ENCODE measurements around the gene YPEL5. TPM values are rescaled to one million over a fixed set of nuclear protein-coding genes. Genes with fewer than 3 reads are reported as not detected.
A peak's percentile ranks its signal among the peaks of the same experiment; 100 is the strongest.

The YPEL5 gene
- total RNA-seq, 1 experiment from 2014 or later: 54.6 TPM

DNA sequence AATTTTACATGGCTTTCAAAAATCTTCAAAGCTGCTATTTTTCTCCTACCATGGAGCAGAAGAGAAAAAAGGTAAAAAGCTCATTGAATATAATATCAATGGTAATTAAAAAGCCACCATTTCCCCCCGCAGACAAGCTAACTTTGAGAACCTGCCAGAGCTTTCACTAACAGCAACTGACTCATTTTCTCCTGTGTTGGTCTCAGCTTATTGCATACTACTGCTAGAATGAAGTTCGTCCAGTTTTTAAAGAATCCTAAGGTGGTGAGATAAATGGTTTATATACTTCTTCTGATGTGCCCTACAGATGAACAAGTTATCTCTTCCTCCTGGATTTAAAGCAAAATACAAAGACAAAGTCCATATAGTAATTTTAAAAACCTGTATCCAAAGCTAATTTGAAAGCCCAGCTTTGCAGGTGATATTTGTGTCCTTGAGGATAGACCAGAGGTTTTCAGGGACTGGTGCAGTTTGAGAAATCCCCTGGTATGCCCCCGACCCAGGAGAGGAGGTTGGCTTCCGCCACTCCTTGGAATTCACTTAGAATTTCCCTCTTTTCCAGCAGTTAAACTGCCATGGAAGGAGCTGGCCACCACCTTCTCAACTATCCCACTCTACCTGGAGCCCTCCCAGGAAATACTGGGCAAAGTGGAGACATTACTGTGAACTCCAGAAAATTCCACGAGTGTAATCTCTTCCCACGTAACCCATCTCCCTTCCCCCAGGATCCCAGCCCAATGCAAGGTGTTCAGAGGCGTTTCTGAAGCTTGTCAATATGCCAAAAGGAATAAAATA, 17.5 kb downstream of the YPEL5 start:
- Histone ChIP-seq H3K9ac (ENCODE audit: low read length) (no peak overlapping the region), H3K4me1 (ENCODE audit: low read length) (peaks cover 24% of the 10 kb centered on the region), H3K4me2 (ENCODE audit: low read depth, low read length, poor library complexity, severe bottlenecking) (no peak overlapping the region), H3K9me2 (replicated peaks; ENCODE audit: insufficient read depth, low read length) (no peaks in the 10 kb centered on the region), H3K4me3 (ENCODE audit: low read length) (no peak overlapping the region), H3K27me3 (ENCODE audit: low read length) (no peaks in the 10 kb centered on the region), H2AFZ (ENCODE audit: low read length) (no peak overlapping the region), H4K20me1 (ENCODE audit: insufficient read depth, low read depth, low read length) (no peaks in the 10 kb centered on the region), H3K27ac (ENCODE audit: low read length) (no peak overlapping the region), H3K9me3 (ENCODE audit: low read length) (no peaks in the 10 kb centered on the region), H3K79me2 (ENCODE audit: low read length) (no peaks in the 10 kb centered on the region), H3K36me3 (ENCODE audit: insufficient read depth, low read length) (no peaks in the 10 kb centered on the region)
- no peak for DNase-seq

DNA sequence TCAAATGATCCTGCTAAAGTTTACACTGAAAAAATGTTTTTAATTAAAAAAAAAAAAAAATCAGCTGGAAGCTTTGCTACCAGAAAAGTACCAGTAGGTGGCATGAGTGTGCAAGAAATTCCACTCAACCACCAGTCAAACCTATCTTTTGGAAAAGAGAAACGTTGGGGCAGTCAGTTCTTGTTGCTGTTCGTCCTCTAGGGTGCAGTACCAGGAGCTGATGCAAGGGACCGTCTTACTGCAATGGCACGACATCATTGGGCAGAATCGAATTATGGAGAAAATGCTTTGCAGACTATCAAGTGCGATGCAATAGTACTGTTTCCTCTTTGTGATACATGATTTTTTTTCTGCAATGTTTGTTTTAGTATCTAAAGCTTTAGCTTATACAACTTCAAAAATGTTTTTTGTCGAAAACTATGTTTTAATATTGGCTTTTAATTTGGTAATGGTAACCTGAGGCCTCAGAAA, 18.3 kb downstream of the YPEL5 start:
- H3K4me1 ChIP-seq (ENCODE audit: low read length): peaks cover 17% of the 10 kb centered on the region
- no peak overlapping the region for H2AFZ ChIP-seq (ENCODE audit: low read length)
- no peaks in the 10 kb centered on the region for H3K9me2 ChIP-seq (replicated peaks; ENCODE audit: insufficient read depth, low read length)
- H3K4me2 ChIP-seq (ENCODE audit: low read depth, low read length, poor library complexity, severe bottlenecking): no peak overlapping the region
- DNase-seq: peak; percentile 94
- H3K4me3 ChIP-seq (ENCODE audit: low read length): no peak overlapping the region
- no peaks in the 10 kb centered on the region for H3K36me3 ChIP-seq (ENCODE audit: insufficient read depth, low read length)
- no peaks in the 10 kb centered on the region for H3K27me3 ChIP-seq (ENCODE audit: low read length)
- H3K9ac ChIP-seq (ENCODE audit: low read length): no peak overlapping the region
- H3K79me2 ChIP-seq (ENCODE audit: low read length): no peaks in the 10 kb centered on the region
- no peaks in the 10 kb centered on the region for H3K9me3 ChIP-seq (ENCODE audit: low read length)
- H4K20me1 ChIP-seq (ENCODE audit: insufficient read depth, low read depth, low read length): no peaks in the 10 kb centered on the region
- H3K27ac ChIP-seq (ENCODE audit: low read length): no peak overlapping the region

DNA sequence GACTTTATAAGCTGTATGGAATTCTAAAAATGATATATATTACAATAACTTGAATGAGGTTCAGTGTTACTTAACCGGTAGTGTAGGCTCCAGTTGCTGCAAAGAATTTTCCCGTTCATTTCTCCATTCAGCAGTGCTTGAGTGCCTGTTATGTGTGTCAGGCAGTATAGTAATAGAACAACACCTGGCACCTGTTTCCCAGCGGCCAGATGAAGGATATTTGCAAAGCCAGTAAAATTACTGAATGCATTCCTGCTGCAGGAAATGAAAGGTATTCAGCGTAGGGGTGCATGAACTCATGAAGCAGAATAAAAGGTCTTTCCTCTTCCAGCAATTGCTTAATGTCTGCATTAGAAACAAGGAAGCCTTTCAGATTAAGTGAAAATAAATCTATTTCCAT, 18.8 kb downstream of the YPEL5 start:
- Histone ChIP-seq H3K9me3 (ENCODE audit: low read length) (no peaks in the 10 kb centered on the region), H3K27ac (ENCODE audit: low read length) (no peak overlapping the region), H3K36me3 (ENCODE audit: insufficient read depth, low read length) (no peaks in the 10 kb centered on the region), H3K4me1 (ENCODE audit: low read length) (peaks cover 12% of the 10 kb centered on the region), H4K20me1 (ENCODE audit: insufficient read depth, low read depth, low read length) (no peaks in the 10 kb centered on the region), H2AFZ (ENCODE audit: low read length) (no peak overlapping the region), H3K4me2 (ENCODE audit: low read depth, low read length, poor library complexity, severe bottlenecking) (no peak overlapping the region), H3K79me2 (ENCODE audit: low read length) (no peaks in the 10 kb centered on the region), H3K4me3 (ENCODE audit: low read length) (no peak overlapping the region), H3K9me2 (replicated peaks; ENCODE audit: insufficient read depth, low read length) (no peaks in the 10 kb centered on the region), H3K9ac (ENCODE audit: low read length) (no peak overlapping the region), H3K27me3 (ENCODE audit: low read length) (no peaks in the 10 kb centered on the region)
- DNase-seq: no peak

DNA sequence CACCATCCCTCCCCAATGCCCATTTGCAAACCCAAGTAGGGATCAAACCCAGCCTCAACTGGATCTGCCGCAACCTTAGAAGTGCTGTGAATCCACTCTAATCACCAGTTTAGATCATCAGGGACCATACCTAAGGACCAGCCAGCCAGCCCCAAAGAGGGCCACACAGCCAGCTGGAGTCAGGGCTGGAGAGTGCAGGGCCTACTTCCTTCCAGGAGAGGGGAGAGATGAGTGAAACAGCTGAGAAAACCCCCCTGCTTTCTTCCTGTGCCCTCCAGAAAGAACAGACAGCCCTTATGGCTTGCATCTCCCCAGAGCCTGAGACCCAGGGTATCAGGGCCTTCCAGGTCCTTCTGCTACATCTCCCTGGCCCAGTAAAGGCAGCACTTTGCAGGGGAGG, 25.8 kb downstream of the YPEL5 start:
- DNase-seq: no peak
- Histone ChIP-seq H3K79me2 (ENCODE audit: low read length) (no peaks in the 10 kb centered on the region), H3K27me3 (ENCODE audit: low read length) (no peaks in the 10 kb centered on the region), H2AFZ (ENCODE audit: low read length) (no peak overlapping the region), H3K4me1 (ENCODE audit: low read length) (no peaks in the 10 kb centered on the region), H3K9me2 (replicated peaks; ENCODE audit: insufficient read depth, low read length) (no peaks in the 10 kb centered on the region), H3K4me3 (ENCODE audit: low read length) (no peak overlapping the region), H3K9me3 (ENCODE audit: low read length) (no peaks in the 10 kb centered on the region), H3K27ac (ENCODE audit: low read length) (no peak overlapping the region), H4K20me1 (ENCODE audit: insufficient read depth, low read depth, low read length) (no peaks in the 10 kb centered on the region), H3K36me3 (ENCODE audit: insufficient read depth, low read length) (no peaks in the 10 kb centered on the region), H3K4me2 (ENCODE audit: low read depth, low read length, poor library complexity, severe bottlenecking) (no peak overlapping the region), H3K9ac (ENCODE audit: low read length) (no peak overlapping the region)

DNA sequence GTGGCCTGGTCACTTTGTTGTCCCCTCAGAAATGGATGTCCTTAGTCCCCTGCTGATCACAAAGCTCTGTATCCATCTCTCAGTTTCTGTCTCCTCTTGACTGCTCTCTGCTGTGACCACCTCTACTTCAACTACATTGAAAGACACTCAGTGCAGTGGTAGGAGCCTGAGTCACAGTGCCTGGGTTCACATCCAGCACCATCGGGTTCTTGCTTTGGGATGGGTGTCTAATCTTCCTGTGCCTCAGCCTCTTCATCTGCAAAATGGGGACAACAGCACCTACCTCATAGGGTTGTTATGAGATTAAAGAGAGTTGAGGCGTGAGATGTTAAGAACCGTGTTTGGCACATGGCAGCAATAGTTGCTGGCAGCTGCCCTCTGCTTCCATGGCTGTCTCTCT, 30.6 kb downstream of the YPEL5 start:
- Histone ChIP-seq H3K4me3 (ENCODE audit: low read length) (no peak overlapping the region), H3K4me2 (ENCODE audit: low read depth, low read length, poor library complexity, severe bottlenecking) (no peak overlapping the region), H3K9ac (ENCODE audit: low read length) (no peak overlapping the region), H3K4me1 (ENCODE audit: low read length) (no peaks in the 10 kb centered on the region), H2AFZ (ENCODE audit: low read length) (no peak overlapping the region), H3K9me2 (replicated peaks; ENCODE audit: insufficient read depth, low read length) (no peaks in the 10 kb centered on the region), H3K9me3 (ENCODE audit: low read length) (no peaks in the 10 kb centered on the region), H3K36me3 (ENCODE audit: insufficient read depth, low read length) (no peaks in the 10 kb centered on the region), H4K20me1 (ENCODE audit: insufficient read depth, low read depth, low read length) (no peaks in the 10 kb centered on the region), H3K27me3 (ENCODE audit: low read length) (no peaks in the 10 kb centered on the region), H3K79me2 (ENCODE audit: low read length) (no peaks in the 10 kb centered on the region), H3K27ac (ENCODE audit: low read length) (no peak overlapping the region)
- DNase-seq: no peak

DNA sequence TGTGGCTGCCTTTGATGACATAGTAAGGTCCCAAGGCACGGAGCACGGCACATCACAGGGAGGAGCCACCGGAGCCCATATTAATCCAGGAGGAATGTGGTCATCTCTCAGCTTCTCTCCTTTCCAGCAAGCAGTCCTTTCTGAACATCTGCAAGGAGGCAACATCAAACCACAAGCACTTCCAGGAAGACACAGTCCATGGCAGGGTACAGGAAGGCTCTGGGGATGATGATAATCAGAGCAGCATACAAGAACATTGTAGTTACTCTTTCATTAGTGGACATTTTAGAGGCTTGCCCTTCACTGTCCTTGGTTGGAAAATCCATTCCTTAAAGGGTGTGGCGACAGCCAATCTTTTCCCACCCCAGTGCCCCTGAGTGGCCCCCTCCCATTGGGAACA, 31.1 kb downstream of the YPEL5 start:
- DNase-seq: no peak
- Histone ChIP-seq H3K9me2 (replicated peaks; ENCODE audit: insufficient read depth, low read length) (no peaks in the 10 kb centered on the region), H3K4me2 (ENCODE audit: low read depth, low read length, poor library complexity, severe bottlenecking) (no peak overlapping the region), H2AFZ (ENCODE audit: low read length) (no peak overlapping the region), H3K4me3 (ENCODE audit: low read length) (no peak overlapping the region), H3K79me2 (ENCODE audit: low read length) (no peaks in the 10 kb centered on the region), H3K4me1 (ENCODE audit: low read length) (no peaks in the 10 kb centered on the region), H3K27me3 (ENCODE audit: low read length) (no peaks in the 10 kb centered on the region), H3K9ac (ENCODE audit: low read length) (no peak overlapping the region), H3K9me3 (ENCODE audit: low read length) (no peaks in the 10 kb centered on the region), H4K20me1 (ENCODE audit: insufficient read depth, low read depth, low read length) (no peaks in the 10 kb centered on the region), H3K36me3 (ENCODE audit: insufficient read depth, low read length) (no peaks in the 10 kb centered on the region), H3K27ac (ENCODE audit: low read length) (no peak overlapping the region)

DNA sequence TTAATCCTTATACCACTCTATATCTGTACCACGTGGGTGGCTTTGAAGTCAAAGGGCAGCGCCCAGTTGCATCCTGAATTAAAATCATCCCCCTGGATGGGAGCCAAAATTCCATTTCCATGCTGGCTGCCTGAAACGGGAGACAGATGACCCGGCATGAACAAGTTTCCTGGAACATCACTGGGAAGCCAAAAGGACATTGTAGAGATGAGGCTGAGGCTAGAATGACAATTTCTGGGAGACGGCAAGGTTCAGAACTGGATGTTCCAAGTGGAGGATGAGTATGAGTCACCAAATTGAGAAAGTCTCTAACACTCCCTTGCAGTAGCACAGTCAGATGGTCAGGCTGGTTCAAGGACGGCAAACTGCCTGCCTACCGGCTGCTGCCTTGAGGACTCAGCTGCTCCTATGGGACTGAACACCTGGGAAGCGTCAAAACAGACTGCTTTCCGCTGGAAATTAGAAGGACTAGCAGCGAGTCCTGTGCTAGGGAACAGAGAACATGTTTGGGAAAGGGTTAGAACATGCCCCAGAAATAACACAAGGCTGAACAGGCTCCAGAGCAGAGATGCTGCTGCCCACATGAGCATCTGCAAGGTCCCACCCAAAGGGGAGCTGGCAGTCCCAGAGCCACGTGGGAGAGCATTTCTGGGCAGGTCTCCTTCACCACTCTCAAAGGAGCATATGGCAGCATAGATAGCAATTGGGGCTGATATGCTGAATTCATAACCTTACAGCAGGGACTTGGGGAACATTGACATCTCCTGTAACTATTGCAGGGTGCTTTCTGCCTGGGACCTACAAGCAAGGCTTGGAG, 32.0 kb downstream of the YPEL5 start:
- H4K20me1 ChIP-seq (ENCODE audit: insufficient read depth, low read depth, low read length): no peaks in the 10 kb centered on the region

DNA sequence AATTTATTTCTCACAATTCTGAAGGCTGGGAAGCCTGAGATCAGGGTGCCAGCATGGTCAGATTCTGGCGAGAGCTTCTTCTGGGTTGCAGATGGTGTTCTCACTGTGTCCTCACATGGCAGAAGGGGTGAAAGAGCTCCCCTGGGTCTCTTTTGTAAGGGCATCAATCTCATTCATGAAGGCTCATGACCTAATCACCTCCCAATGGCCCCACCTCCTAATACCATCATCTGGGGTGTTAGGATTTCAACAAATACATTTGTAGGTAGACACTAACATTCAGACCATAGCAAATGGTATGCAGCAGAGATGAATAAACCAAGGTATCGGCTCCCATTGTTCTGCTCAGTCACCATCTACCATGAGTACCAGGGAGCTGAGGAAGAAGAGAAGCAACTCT, 32.7 kb downstream of the YPEL5 start:
- Histone ChIP-seq H3K9ac (ENCODE audit: low read length) (no peak overlapping the region), H3K27me3 (ENCODE audit: low read length) (no peaks in the 10 kb centered on the region), H3K9me3 (ENCODE audit: low read length) (no peaks in the 10 kb centered on the region), H2AFZ (ENCODE audit: low read length) (no peak overlapping the region), H3K4me2 (ENCODE audit: low read depth, low read length, poor library complexity, severe bottlenecking) (no peak overlapping the region), H3K4me1 (ENCODE audit: low read length) (no peaks in the 10 kb centered on the region), H3K9me2 (replicated peaks; ENCODE audit: insufficient read depth, low read length) (no peaks in the 10 kb centered on the region), H4K20me1 (ENCODE audit: insufficient read depth, low read depth, low read length) (no peaks in the 10 kb centered on the region), H3K79me2 (ENCODE audit: low read length) (no peaks in the 10 kb centered on the region), H3K27ac (ENCODE audit: low read length) (no peak overlapping the region), H3K4me3 (ENCODE audit: low read length) (no peak overlapping the region), H3K36me3 (ENCODE audit: insufficient read depth, low read length) (no peaks in the 10 kb centered on the region)
- DNase-seq: no peak

More for the DNA sequence above, 32.0 kb downstream of the YPEL5 start:
- Histone ChIP-seq H3K9me3 (ENCODE audit: low read length) (no peaks in the 10 kb centered on the region), H3K9ac (ENCODE audit: low read length) (no peak overlapping the region), H3K36me3 (ENCODE audit: insufficient read depth, low read length) (no peaks in the 10 kb centered on the region), H3K4me2 (ENCODE audit: low read depth, low read length, poor library complexity, severe bottlenecking) (no peak overlapping the region), H2AFZ (ENCODE audit: low read length) (no peak overlapping the region), H3K79me2 (ENCODE audit: low read length) (no peaks in the 10 kb centered on the region), H3K27ac (ENCODE audit: low read length) (no peak overlapping the region), H3K9me2 (replicated peaks; ENCODE audit: insufficient read depth, low read length) (no peaks in the 10 kb centered on the region), H3K4me1 (ENCODE audit: low read length) (no peaks in the 10 kb centered on the region), H3K4me3 (ENCODE audit: low read length) (no peak overlapping the region), H3K27me3 (ENCODE audit: low read length) (no peaks in the 10 kb centered on the region)
- no peak for DNase-seq
